ENCODE results near the gene TUBB.

TUBB gene

DNA sequence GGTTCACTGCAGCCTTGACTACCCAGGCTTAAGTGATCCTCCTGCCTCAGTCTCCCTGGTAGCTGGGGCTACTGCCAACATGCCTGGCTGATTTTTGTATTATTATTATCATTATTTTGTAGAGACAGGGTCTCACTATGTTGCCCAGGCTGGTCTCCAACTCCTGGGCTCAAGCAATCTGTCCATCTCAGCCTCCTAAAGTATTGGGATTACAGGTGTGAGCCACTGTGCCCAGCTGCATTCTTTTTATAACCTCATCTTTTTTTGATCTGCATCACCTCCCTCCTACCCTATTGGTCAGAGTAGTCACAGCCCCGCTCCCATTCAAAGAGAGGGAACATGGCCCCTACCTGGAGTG lies 47.8 kb downstream of the TUBB start:
- Mint-ChIP-seq H3K27me3 (no peaks in the 10 kb centered on the region), H3K27ac (peak overlapping the region; percentile 100), H3K36me3 (ENCODE audit: low read depth) (peaks cover 5% of the 10 kb centered on the region), H3K4me1 (ENCODE audit: low read depth) (peaks cover 91% of the 10 kb centered on the region), H3K4me3 (peak overlapping the region; percentile 78), H3K9me3 (no peaks in the 10 kb centered on the region)

- Mint-ChIP-seq H3K27me3 (no peaks in the 10 kb centered on the region), H3K36me3 (ENCODE audit: low read depth) (peaks cover 5% of the 10 kb centered on the region), H3K4me1 (ENCODE audit: low read depth) (peaks cover 89% of the 10 kb centered on the region), H3K4me3 (peak overlapping the region; percentile 78), H3K9me3 (no peaks in the 10 kb centered on the region), H3K27ac (peak overlapping the region; percentile 100)
Measured at GRCh38 chr6:30768634-30769087, 48.5 kb downstream of the TUBB start.

GRCh38 chr6:30769088-30769852 lies 49.1 kb downstream of the TUBB start:
- Mint-ChIP-seq H3K27me3 (no peaks in the 10 kb centered on the region), H3K9me3 (no peaks in the 10 kb centered on the region), H3K4me3 (peak overlapping the region; percentile 78), H3K4me1 (ENCODE audit: low read depth) (peaks cover 89% of the 10 kb centered on the region), H3K36me3 (ENCODE audit: low read depth) (peaks cover 5% of the 10 kb centered on the region), H3K27ac (peak overlapping the region; percentile 100)

GRCh38 chr6:30769853-30770524 lies 49.8 kb downstream of the TUBB start:
- Mint-ChIP-seq H3K4me1 (ENCODE audit: low read depth) (peaks cover 84% of the 10 kb centered on the region), H3K9me3 (no peaks in the 10 kb centered on the region), H3K27me3 (no peaks in the 10 kb centered on the region), H3K27ac (peak overlapping the region; percentile 100), H3K4me3 (peak overlapping the region; percentile 78), H3K36me3 (ENCODE audit: low read depth) (peaks cover 5% of the 10 kb centered on the region)

DNA sequence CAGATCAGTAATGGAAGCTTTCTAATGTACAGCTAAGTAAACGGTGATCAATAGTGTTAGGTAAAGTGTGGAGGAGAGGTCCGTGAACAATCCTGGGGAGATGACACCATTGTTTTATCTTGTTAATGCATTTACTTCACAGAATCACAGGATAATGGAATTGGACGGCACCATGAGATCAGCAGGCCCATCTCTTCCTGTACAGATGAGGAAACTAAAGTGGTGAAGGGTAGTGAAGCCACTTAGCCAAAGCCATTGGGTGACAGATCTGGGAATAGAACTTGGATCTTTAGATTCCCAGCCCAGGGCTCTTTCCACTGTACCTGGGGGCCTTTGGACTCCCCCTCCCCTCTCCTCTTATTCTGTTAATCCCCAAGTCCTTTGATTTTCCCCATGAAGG lies 50.4 kb downstream of the TUBB start:
- Mint-ChIP-seq H3K4me1 (ENCODE audit: low read depth) (peaks cover 84% of the 10 kb centered on the region), H3K27me3 (no peaks in the 10 kb centered on the region), H3K9me3 (no peaks in the 10 kb centered on the region), H3K36me3 (ENCODE audit: low read depth) (peaks cover 5% of the 10 kb centered on the region), H3K27ac (peak overlapping the region; percentile 100), H3K4me3 (peak overlapping the region; percentile 78)

GRCh38 chr6:30774701-30775100 lies 54.5 kb downstream of the TUBB start:
- Mint-ChIP-seq H3K27me3 (no peaks in the 10 kb centered on the region), H3K4me1 (ENCODE audit: low read depth) (peaks cover 69% of the 10 kb centered on the region), H3K9me3 (no peaks in the 10 kb centered on the region), H3K4me3 (no peak overlapping the region), H3K36me3 (ENCODE audit: low read depth) (peaks cover 5% of the 10 kb centered on the region), H3K27ac (no peak overlapping the region)
